ENCODE data around the gene RDH14.

RDH14 gene

GRCh38 chr2:18560031-18560796 is at the start of gene RDH14:
Gene RDH14, minus strand, starts transcription at chr2:18560653. Its CDS starts 81 bp downstream, at chr2:18560572.
- peaks cover 31% of the 10 kb centered on the region for H3K4me1 Mint-ChIP-seq
- H3K36me3 Mint-ChIP-seq, result peaks cover 23% of the 10 kb centered on the region
- peak; percentile 98 for ATAC-seq

GRCh38 chr2:18610090-18610489 is 49.6 kb upstream of the RDH14 start:
- Mint-ChIP-seq H3K9me3 (no peaks in the 10 kb centered on the region), H3K27me3 (no peaks in the 10 kb centered on the region), H3K4me3 (no peak overlapping the region), H3K36me3 (peaks cover 8% of the 10 kb centered on the region), H3K4me1 (no peaks in the 10 kb centered on the region), H3K27ac (no peak overlapping the region)
- ATAC-seq, result no peak

More at GRCh38 chr2:18560031-18560796, at the start of gene RDH14:
- Mint-ChIP-seq H3K9me3 (no peaks in the 10 kb centered on the region), H3K4me3 (peak within 1 kb of the TSS; percentile 83), H3K27me3 (no peaks in the 10 kb centered on the region), H3K27ac (peak within 1 kb of the TSS; percentile 80)

GRCh38 chr2:18605115-18605514 is 44.7 kb upstream of the RDH14 start:
- Mint-ChIP-seq H3K4me1 (no peaks in the 10 kb centered on the region), H3K27me3 (no peaks in the 10 kb centered on the region), H3K36me3 (peaks cover 8% of the 10 kb centered on the region), H3K27ac (no peak overlapping the region), H3K9me3 (no peaks in the 10 kb centered on the region), H3K4me3 (no peak overlapping the region)
- ATAC-seq, result no peak

- no peaks in the 10 kb centered on the region for H3K4me1 Mint-ChIP-seq
Observed at GRCh38 chr2:18604531-18604885, 44.1 kb upstream of the RDH14 start.

GRCh38 chr2:18603854-18604530 is 43.5 kb upstream of the RDH14 start:
- H3K4me1 Mint-ChIP-seq, result no peaks in the 10 kb centered on the region
- ATAC-seq, result no peak
- no peaks in the 10 kb centered on the region for H3K9me3 Mint-ChIP-seq
- peaks cover 8% of the 10 kb centered on the region for H3K36me3 Mint-ChIP-seq
- H3K4me3 Mint-ChIP-seq, result no peak overlapping the region
- H3K27ac Mint-ChIP-seq, result no peak overlapping the region
- no peaks in the 10 kb centered on the region for H3K27me3 Mint-ChIP-seq

More at GRCh38 chr2:18604531-18604885, 44.1 kb upstream of the RDH14 start:
- Mint-ChIP-seq H3K9me3 (no peaks in the 10 kb centered on the region), H3K27me3 (no peaks in the 10 kb centered on the region), H3K27ac (no peak overlapping the region), H3K4me3 (no peak overlapping the region), H3K36me3 (peaks cover 8% of the 10 kb centered on the region)
- ATAC-seq, result no peak

GRCh38 chr2:18602298-18602697 is 41.8 kb upstream of the RDH14 start:
- peaks cover 8% of the 10 kb centered on the region for H3K36me3 Mint-ChIP-seq
- no peaks in the 10 kb centered on the region for H3K27me3 Mint-ChIP-seq
- no peak overlapping the region for H3K27ac Mint-ChIP-seq
- no peaks in the 10 kb centered on the region for H3K4me1 Mint-ChIP-seq
- no peak overlapping the region for H3K4me3 Mint-ChIP-seq
- no peak for ATAC-seq
- no peaks in the 10 kb centered on the region for H3K9me3 Mint-ChIP-seq

GRCh38 chr2:18600255-18600613 is 39.8 kb upstream of the RDH14 start:
- H3K36me3 Mint-ChIP-seq, result peaks cover 5% of the 10 kb centered on the region
- H3K4me3 Mint-ChIP-seq, result no peak overlapping the region
- no peaks in the 10 kb centered on the region for H3K4me1 Mint-ChIP-seq
- peaks cover 5% of the 10 kb centered on the region for H3K9me3 Mint-ChIP-seq
- no peak overlapping the region for H3K27ac Mint-ChIP-seq
- ATAC-seq, result peak; percentile 74
- H3K27me3 Mint-ChIP-seq, result no peaks in the 10 kb centered on the region

GRCh38 chr2:18599509-18600254 is 39.2 kb upstream of the RDH14 start:
- Mint-ChIP-seq H3K4me3 (no peak overlapping the region), H3K36me3 (peaks cover 5% of the 10 kb centered on the region), H3K27ac (no peak overlapping the region), H3K27me3 (no peaks in the 10 kb centered on the region), H3K4me1 (no peaks in the 10 kb centered on the region), H3K9me3 (peaks cover 5% of the 10 kb centered on the region)
- peak; percentile 16 for ATAC-seq

GRCh38 chr2:18598848-18599484 is 38.5 kb upstream of the RDH14 start:
- Mint-ChIP-seq H3K36me3 (peaks cover 5% of the 10 kb centered on the region), H3K9me3 (peaks cover 5% of the 10 kb centered on the region), H3K4me3 (no peak overlapping the region), H3K4me1 (no peaks in the 10 kb centered on the region), H3K27ac (no peak overlapping the region), H3K27me3 (no peaks in the 10 kb centered on the region)
- ATAC-seq, result peak; percentile 50

- Mint-ChIP-seq H3K4me3 (no peak overlapping the region), H3K27ac (no peak overlapping the region), H3K36me3 (peaks cover 6% of the 10 kb centered on the region), H3K4me1 (no peaks in the 10 kb centered on the region), H3K27me3 (no peaks in the 10 kb centered on the region), H3K9me3 (peaks cover 5% of the 10 kb centered on the region)
- ATAC-seq, result no peak
Observed at GRCh38 chr2:18597618-18598017, 37.2 kb upstream of the RDH14 start.

GRCh38 chr2:18596993-18597392 is 36.5 kb upstream of the RDH14 start:
- no peak for ATAC-seq
- H3K36me3 Mint-ChIP-seq, result peaks cover 11% of the 10 kb centered on the region

GRCh38 chr2:18593496-18593895 is 33.0 kb upstream of the RDH14 start:
- H3K4me1 Mint-ChIP-seq, result no peaks in the 10 kb centered on the region
- no peaks in the 10 kb centered on the region for H3K27me3 Mint-ChIP-seq
- ATAC-seq, result no peak
- no peak overlapping the region for H3K4me3 Mint-ChIP-seq
- H3K27ac Mint-ChIP-seq, result no peak overlapping the region
- H3K36me3 Mint-ChIP-seq, result peaks cover 22% of the 10 kb centered on the region
- H3K9me3 Mint-ChIP-seq, result peaks cover 5% of the 10 kb centered on the region

More at GRCh38 chr2:18596993-18597392, 36.5 kb upstream of the RDH14 start:
- Mint-ChIP-seq H3K4me3 (no peak overlapping the region), H3K27ac (no peak overlapping the region), H3K9me3 (peaks cover 5% of the 10 kb centered on the region), H3K27me3 (no peaks in the 10 kb centered on the region), H3K4me1 (no peaks in the 10 kb centered on the region)

GRCh38 chr2:18592372-18592771 is 31.9 kb upstream of the RDH14 start:
- Mint-ChIP-seq H3K27ac (no peak overlapping the region), H3K27me3 (no peaks in the 10 kb centered on the region), H3K4me1 (no peaks in the 10 kb centered on the region), H3K36me3 (peaks cover 22% of the 10 kb centered on the region), H3K4me3 (no peak overlapping the region), H3K9me3 (peaks cover 5% of the 10 kb centered on the region)
- ATAC-seq, result no peak

GRCh38 chr2:18589354-18589753 is 28.9 kb upstream of the RDH14 start, which contains the start of gene NT5C1B:
Gene NT5C1B, minus strand, starts transcription at chr2:18589569. Its CDS starts 101 bp downstream, at chr2:18589468.
- no peak for ATAC-seq
- H3K9me3 Mint-ChIP-seq, result no peaks in the 10 kb centered on the region
- no peaks in the 10 kb centered on the region for H3K27me3 Mint-ChIP-seq
- H3K36me3 Mint-ChIP-seq, result peaks cover 24% of the 10 kb centered on the region
- H3K4me3 Mint-ChIP-seq, result no peak within 1 kb of the TSS
- no peaks in the 10 kb centered on the region for H3K4me1 Mint-ChIP-seq
- H3K27ac Mint-ChIP-seq, result no peak within 1 kb of the TSS

GRCh38 chr2:18588802-18589201 is 28.3 kb upstream of the RDH14 start:
- Mint-ChIP-seq H3K36me3 (peaks cover 29% of the 10 kb centered on the region), H3K4me1 (no peaks in the 10 kb centered on the region), H3K27me3 (no peaks in the 10 kb centered on the region), H3K9me3 (peaks cover 2% of the 10 kb centered on the region), H3K27ac (no peak overlapping the region), H3K4me3 (no peak overlapping the region)
- no peak for ATAC-seq
